HG02763 (cell line): Measurements from ENCODE around the gene ORM2.

ENCODE experiments used
- ATAC-seq: cut with Tn5 transposase; IDR thresholded peaks from one replicate; pipeline ENCODE4 v1.9.1; 2021; ENCODE audit warnings: mild to moderate bottlenecking, moderate library complexity; ENCODE audit not compliant: unreplicated experiment

Gene ORM2

GRCh38 chr9:114367772-114368569 is 38.3 kb downstream of the ORM2 start:
- ATAC-seq, result no peak

GRCh38 chr9:114369216-114370130 is 39.8 kb downstream of the ORM2 start:
- ATAC-seq, result no peak

GRCh38 chr9:114370251-114370967 is 40.7 kb downstream of the ORM2 start:
- ATAC-seq, result no peak

- ATAC-seq, result no peak
These were observed 41.3 kb downstream of the ORM2 start for GRCh38 chr9:114370968-114371320.

DNA sequence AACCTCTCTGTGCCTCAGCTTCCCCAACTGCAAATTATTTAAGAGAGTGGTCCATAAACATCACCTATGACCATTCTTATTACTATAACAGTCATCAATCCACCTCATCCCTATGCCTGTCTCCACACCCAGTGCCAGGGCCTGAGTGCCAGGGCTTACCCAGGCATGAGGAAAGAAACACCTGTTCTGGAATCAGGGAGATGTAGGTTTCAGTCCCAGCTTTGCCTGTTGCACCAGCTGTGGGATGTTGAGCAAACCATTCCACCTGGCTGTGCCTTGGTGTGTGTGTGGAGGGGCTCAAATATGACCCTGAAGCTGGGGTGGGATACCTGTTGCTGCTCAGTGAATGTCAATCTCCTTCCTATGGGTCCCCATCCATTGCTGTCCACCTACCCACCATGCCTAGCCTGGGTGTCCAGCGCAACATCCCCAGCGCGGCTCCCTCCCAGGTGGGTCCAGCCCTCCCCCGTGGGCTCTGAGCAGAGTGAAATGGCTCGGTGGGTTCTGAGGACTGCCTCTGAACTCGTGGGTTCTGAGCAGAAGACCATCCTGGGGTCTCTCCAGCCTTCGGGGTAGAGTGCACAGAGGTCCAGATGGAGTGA is 41.8 kb downstream of the ORM2 start:
- ATAC-seq, result no peak

DNA sequence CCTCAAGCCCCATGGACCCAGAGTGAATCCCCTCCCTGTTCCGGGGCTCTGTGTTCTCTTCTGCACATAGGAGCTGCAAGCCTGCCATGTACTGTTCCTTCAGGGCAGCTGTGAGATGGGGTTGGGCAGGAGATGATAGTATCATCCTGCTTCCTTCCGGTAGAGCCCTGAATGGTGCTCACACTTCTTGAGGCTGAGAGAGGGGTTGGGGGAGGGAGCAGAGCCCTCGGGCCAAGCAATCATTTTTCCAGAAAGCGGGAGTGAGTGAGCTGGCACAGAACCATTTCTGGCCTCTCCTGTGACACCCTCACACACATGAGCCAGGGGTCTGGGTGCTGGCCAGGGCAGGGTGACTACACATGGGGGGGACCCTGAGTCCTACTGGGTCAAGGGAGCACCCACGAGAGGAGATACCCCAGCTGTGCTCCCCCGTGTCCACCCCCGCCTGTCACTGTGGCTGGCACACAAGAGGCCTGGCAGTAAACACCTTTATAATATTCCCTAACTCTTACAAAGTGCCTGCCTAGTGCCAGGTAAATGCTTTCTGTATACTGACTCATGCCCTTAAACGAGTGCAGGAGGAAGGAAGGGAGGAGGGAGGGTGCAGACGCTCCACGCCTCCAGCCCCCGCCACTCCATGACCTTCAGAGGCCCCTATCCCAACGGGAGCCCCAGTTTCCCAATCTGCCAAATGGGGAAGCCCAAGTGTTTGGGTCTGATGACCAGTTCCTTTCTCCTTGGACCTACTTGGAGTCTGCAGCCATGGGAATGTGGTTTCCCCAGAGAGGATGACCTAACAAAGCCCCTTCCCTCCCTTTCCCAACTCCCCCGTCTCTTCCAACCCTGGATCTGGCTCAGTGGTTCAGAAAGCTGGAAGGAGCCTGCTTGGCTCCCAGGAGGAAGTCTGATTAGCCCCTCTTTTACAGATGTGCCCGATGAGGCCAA is 42.6 kb downstream of the ORM2 start:
- peak; percentile 36 for ATAC-seq

- ATAC-seq, result peak; percentile 93
These were observed 43.3 kb downstream of the ORM2 start for GRCh38 chr9:114372921-114373448.

DNA sequence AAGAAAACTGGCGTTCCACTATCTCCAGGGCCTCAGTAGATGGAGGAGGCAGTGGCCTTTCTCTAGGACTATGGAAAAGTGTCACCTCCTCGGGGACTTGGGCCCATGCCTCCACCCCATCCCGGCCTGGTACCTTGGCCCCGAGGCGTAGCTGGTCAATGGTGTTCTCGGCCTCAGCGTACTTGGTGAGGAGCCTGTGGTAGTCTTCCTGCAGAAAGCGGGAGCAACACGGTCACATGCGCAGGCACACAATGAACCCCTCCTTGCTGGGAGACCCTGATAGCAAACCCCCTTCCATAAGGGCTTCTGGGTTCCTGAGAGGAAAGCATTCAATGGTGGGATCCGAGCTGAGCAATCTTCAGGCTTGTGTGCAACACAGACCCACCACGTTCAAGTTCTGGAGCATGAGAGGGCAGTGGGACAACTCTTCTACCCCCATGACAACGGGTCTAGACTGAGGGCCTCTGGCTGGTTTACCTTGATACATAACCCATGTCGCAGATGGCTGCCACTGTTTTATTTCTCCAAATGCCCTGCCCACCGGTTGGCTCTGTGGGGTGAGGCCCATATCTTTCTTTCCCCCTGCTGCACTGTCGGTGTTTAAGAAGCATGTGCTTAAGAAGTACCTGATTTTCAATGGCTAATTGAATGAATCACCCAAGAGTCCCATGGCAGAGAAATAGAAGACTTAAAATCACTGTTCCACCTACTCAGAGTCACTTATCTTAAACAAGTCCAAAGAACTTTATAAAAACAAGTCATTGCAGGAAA is 44.5 kb downstream of the ORM2 start:
- no peak for ATAC-seq

- no peak for ATAC-seq
These were observed 45.3 kb downstream of the ORM2 start for GRCh38 chr9:114374936-114375335.

GRCh38 chr9:114375386-114376175 is 45.9 kb downstream of the ORM2 start:
- ATAC-seq, result no peak

GRCh38 chr9:114376586-114377445 is 47.1 kb downstream of the ORM2 start:
- no peak for ATAC-seq

GRCh38 chr9:114378016-114378415 is 48.3 kb downstream of the ORM2 start:
- ATAC-seq, result no peak

- ATAC-seq, result no peak
These were observed 49.2 kb downstream of the ORM2 start for GRCh38 chr9:114378883-114379282.
